Panc1 (cell line): Measurements from ENCODE around the gene ACSL5. TPM values are rescaled to one million over a fixed set of nuclear protein-coding genes. Genes with fewer than 3 reads are reported as not detected.

ENCODE experiments used
- ATAC-seq: fragments of 200-7000 bp; cut with Tn5 transposase; 2 replicates; pipeline ENCODE4 v1.9.1; 2020; ENCODE audit warnings: mild to moderate bottlenecking, moderate library complexity
- BruUV-seq: library from RNA; stranded (reverse); fragments of 400-500 nt; replicated peaks from 2 replicates; lab custom pipeline; 2021; lab: Mats Ljungman, UMichigan
- CTCF ChIA-PET: fragments of 300-600 bp; sonication (Branson Sonifier 250); formaldehyde crosslinking; loops from one replicate; lab custom pipeline; 2022; ENCODE audit warnings: antibody characterized with exemption; lab: Charles Lee
- POLR2A ChIA-PET: fragments of 300-600 bp; sonication (Branson Sonifier 250); formaldehyde crosslinking; loops from one replicate; lab custom pipeline; 2022; ENCODE audit warnings: antibody characterized with exemption; lab: Charles Lee
- DNase-seq: peaks from one replicate; pipeline ENCODE4 v3.0.0-alpha.2; 2010; ENCODE audit warnings: low read depth, low spot score
- H3K27ac ChIP-seq: 2 replicates; pipeline ENCODE4 v1.5.1; 2011; ENCODE audit warnings: mild to moderate bottlenecking, low read length, inconsistent platforms
- H3K27me3 ChIP-seq: fragments of 200-500 bp; sonication (Bioruptor generic); 2 replicates; pipeline ENCODE4 v1.6.0; 2014; ENCODE audit warnings: low read length, inconsistent platforms; ENCODE audit not compliant: control insufficient read depth, insufficient read depth
- H3K36me3 ChIP-seq: fragments of 200-500 bp; sonication (Bioruptor generic); 2 replicates; pipeline ENCODE4 v1.5.1; 2014; ENCODE audit warnings: inconsistent platforms, mild to moderate bottlenecking, low read length, moderate library complexity; ENCODE audit not compliant: control insufficient read depth, insufficient read depth
- H3K4me1 ChIP-seq: 2 replicates; pipeline ENCODE4 v1.5.1; 2011; ENCODE audit warnings: inconsistent platforms, mild to moderate bottlenecking, low read length, moderate library complexity; ENCODE audit not compliant: control insufficient read depth, insufficient read depth
- H3K4me3 ChIP-seq, 2 experiments: 2 replicates each; pipeline ENCODE4 v1.5.1; 2011 to 2012; ENCODE audit warnings: low read depth in 2 of 2, low read length in 2 of 2, mild to moderate bottlenecking in 2 of 2, inconsistent platforms in 1 of 2, moderate library complexity in 1 of 2
- H3K9me3 ChIP-seq: fragments of 200-500 bp; sonication (Bioruptor generic); 2 replicates; pipeline ENCODE4 v1.5.1; 2014; ENCODE audit warnings: low read depth, mild to moderate bottlenecking, inconsistent platforms, low read length, moderate library complexity; ENCODE audit not compliant: control insufficient read depth, insufficient read depth
- POLR2AphosphoS5 ChIP-seq: IDR thresholded peaks from 2 replicates; pipeline ENCODE4 v1.6.1; 2012; ENCODE audit warnings: mild to moderate bottlenecking, low read depth, low read length, moderate library complexity
- SIN3A ChIP-seq: IDR thresholded peaks from 2 replicates; pipeline ENCODE4 v1.6.1; 2012; ENCODE audit warnings: low read depth, mild to moderate bottlenecking, low read length, moderate library complexity, borderline replicate concordance; ENCODE audit not compliant: insufficient read depth
- TCF7L2 ChIP-seq: IDR thresholded peaks from 2 replicates; pipeline ENCODE4 v1.6.1; 2011; ENCODE audit warnings: mild to moderate bottlenecking, low read depth, low read length, inconsistent platforms
- in situ Hi-C: cut with HindIII; loops from 2 replicates; pipeline ENCODE4 v1.10.0; 2016; ENCODE audit warnings: low sequenced_read_pairs, low pct_unique_long_range_greater_than_20kb
- intact Hi-C: fragments of 100-400 bp; cut with micrococcal nuclease; formaldehyde crosslinking; loops from one replicate; pipeline ENCODE4 v1.10.0; 2022; ENCODE audit not compliant: unreplicated experiment
- total RNA-seq: library from RNA; stranded (reverse); gene quantifications from one replicate; pipeline ENCODE4 v1.2.1, GENCODE V29; 2021; ENCODE audit not compliant: unreplicated experiment
- TF ChIP-seq, protein P1 (sequence below), 2 experiments: IDR thresholded peaks; 2 replicates each; pipeline ENCODE4 v1.6.1; 2011 to 2012; ENCODE audit warnings: low read depth in 2 of 2, control low read depth in 1 of 2, low read length in 1 of 2, mild to moderate bottlenecking in 1 of 2, moderate library complexity in 1 of 2; ENCODE audit not compliant: insufficient read depth in 1 of 2
- TF ChIP-seq, protein P2 (sequence below): fragments of 450-650 bp; IDR thresholded peaks from 2 replicates; pipeline ENCODE4 v1.5.1; 2017; ENCODE audit warnings: mild to moderate bottlenecking

The ACSL5 gene
- total RNA-seq, 1 experiment from 2014 or later, result 2.4 TPM

DNA sequence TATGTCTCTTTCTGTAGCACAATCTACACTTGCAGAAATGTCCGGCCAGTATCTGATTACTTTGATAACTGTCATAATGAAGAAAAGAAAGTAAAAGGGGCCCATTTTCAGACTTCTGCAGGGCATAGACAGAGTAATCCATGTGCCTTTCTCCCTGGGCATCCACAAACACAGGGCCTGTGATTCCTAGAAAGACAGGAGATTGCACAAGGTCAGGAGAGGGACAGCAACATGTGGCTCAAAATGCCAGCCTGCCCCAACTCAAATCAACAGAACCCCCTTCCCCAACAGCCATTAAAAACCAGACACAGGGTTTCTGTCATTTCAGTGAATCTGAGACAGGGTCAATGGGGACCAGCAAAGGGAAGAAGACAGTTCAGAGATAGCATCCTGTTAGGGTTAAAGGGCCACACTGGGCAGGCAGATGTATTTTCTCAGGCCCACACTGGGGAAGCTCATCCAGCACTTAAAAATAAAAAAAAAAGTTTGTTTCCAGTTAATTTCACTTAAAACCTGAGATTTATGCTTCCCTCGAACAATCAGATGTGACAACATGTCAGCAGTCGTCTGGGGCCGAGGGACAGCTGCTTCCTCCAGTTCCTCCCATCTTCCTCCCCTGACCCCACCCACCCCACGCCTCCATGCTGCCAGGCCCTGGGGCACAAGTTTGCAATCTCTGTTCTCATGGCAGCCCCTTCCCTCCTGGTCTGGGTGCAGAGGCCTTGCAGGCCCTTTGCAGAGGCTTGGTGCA is 30.7 kb upstream of the ACSL5 start:
- BruUV-seq, result no TSS peak
- POLR2A ChIA-PET, result no interaction called here
- no peaks in the 10 kb centered on the region for H3K4me1 ChIP-seq
- H3K27ac ChIP-seq, result no peak overlapping the region
- TF ChIP-seq, protein P1, sequence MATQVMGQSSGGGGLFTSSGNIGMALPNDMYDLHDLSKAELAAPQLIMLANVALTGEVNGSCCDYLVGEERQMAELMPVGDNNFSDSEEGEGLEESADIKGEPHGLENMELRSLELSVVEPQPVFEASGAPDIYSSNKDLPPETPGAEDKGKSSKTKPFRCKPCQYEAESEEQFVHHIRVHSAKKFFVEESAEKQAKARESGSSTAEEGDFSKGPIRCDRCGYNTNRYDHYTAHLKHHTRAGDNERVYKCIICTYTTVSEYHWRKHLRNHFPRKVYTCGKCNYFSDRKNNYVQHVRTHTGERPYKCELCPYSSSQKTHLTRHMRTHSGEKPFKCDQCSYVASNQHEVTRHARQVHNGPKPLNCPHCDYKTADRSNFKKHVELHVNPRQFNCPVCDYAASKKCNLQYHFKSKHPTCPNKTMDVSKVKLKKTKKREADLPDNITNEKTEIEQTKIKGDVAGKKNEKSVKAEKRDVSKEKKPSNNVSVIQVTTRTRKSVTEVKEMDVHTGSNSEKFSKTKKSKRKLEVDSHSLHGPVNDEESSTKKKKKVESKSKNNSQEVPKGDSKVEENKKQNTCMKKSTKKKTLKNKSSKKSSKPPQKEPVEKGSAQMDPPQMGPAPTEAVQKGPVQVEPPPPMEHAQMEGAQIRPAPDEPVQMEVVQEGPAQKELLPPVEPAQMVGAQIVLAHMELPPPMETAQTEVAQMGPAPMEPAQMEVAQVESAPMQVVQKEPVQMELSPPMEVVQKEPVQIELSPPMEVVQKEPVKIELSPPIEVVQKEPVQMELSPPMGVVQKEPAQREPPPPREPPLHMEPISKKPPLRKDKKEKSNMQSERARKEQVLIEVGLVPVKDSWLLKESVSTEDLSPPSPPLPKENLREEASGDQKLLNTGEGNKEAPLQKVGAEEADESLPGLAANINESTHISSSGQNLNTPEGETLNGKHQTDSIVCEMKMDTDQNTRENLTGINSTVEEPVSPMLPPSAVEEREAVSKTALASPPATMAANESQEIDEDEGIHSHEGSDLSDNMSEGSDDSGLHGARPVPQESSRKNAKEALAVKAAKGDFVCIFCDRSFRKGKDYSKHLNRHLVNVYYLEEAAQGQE (IDR thresholded peaks at IDR 0.05; ENCODE audit: insufficient read depth in 1 of 2, low read depth in 2 of 2, low read length in 1 of 2), result no peak
- TF ChIP-seq SIN3A (no peak), TCF7L2 (no peak)
- TF ChIP-seq, protein P2, sequence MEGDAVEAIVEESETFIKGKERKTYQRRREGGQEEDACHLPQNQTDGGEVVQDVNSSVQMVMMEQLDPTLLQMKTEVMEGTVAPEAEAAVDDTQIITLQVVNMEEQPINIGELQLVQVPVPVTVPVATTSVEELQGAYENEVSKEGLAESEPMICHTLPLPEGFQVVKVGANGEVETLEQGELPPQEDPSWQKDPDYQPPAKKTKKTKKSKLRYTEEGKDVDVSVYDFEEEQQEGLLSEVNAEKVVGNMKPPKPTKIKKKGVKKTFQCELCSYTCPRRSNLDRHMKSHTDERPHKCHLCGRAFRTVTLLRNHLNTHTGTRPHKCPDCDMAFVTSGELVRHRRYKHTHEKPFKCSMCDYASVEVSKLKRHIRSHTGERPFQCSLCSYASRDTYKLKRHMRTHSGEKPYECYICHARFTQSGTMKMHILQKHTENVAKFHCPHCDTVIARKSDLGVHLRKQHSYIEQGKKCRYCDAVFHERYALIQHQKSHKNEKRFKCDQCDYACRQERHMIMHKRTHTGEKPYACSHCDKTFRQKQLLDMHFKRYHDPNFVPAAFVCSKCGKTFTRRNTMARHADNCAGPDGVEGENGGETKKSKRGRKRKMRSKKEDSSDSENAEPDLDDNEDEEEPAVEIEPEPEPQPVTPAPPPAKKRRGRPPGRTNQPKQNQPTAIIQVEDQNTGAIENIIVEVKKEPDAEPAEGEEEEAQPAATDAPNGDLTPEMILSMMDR, result no peak
- ATAC-seq (no peak), DNase-seq (no peak)
- intact Hi-C loops (no loop called here), in situ Hi-C loops (no loop called here)
- CTCF ChIA-PET, result no interaction called here
- H3K9me3 ChIP-seq, result no peaks in the 10 kb centered on the region
- H3K4me3 ChIP-seq, result no peak overlapping the region
- no peaks in the 10 kb centered on the region for H3K36me3 ChIP-seq
- H3K27me3 ChIP-seq, result no peaks in the 10 kb centered on the region

DNA sequence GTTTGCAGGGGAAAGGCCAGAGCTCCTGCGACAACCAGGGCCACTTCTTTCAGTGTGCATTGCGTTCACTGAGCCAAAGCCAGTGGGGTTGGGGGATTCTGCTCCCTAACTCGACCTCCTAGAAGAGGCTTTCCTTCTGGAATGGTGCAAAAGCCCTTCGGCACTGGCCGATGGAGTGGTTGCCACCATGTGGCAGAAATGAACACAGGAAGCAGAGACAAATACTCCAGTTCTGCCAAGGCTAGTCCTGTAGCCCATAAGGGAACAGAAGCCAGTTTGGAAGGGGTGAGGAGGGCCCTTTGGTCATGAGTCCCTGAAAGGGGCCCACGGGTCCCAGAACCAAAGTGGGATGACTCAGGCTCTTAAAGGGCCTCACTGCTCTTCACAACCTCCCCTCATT is 29.7 kb upstream of the ACSL5 start:
- H3K36me3 ChIP-seq, result no peaks in the 10 kb centered on the region
- no peak overlapping the region for H3K4me3 ChIP-seq
- no peaks in the 10 kb centered on the region for H3K4me1 ChIP-seq
- H3K27me3 ChIP-seq, result no peaks in the 10 kb centered on the region
- no peak overlapping the region for H3K27ac ChIP-seq
- intact Hi-C loops (no loop called here), in situ Hi-C loops (no loop called here)
- TF ChIP-seq, protein P1 (IDR thresholded peaks at IDR 0.05; ENCODE audit: insufficient read depth in 1 of 2, low read depth in 2 of 2, low read length in 1 of 2), result no peak
- TF ChIP-seq POLR2AphosphoS5 (no peak), TCF7L2 (no peak), SIN3A (no peak)
- TF ChIP-seq, protein P2, result no peak
- BruUV-seq, result no TSS peak
- ChIA-PET POLR2A (no interaction called here), CTCF (no interaction called here)
- DNase-seq, result no peak
- ATAC-seq, result no peak
- no peaks in the 10 kb centered on the region for H3K9me3 ChIP-seq
